ENCODE data around the gene ATP2A3.

The ATP2A3 gene

GRCh38 chr17:3943240-3943891 is 20.9 kb downstream of the ATP2A3 start:
- ATAC-seq: no peak
- no peak for TF ChIP-seq ARNTL (CRISPR knock-in tag; IDR thresholded peaks at IDR 0.05; ENCODE audit: borderline replicate concordance, low read depth)
- no peak for TF ChIP-seq SNAI2 (CRISPR knock-in tag; IDR thresholded peaks at IDR 0.05)
- no peak for TF ChIP-seq RARB (CRISPR knock-in tag; IDR thresholded peaks at IDR 0.05)
- no peak for TF ChIP-seq POU6F1 (CRISPR knock-in tag; IDR thresholded peaks at IDR 0.05; ENCODE audit: borderline replicate concordance, low read depth)
- no peak for TF ChIP-seq OSR1 (CRISPR knock-in tag; IDR thresholded peaks at IDR 0.05)
- no peak for TF ChIP-seq ZNF70 (CRISPR knock-in tag; IDR thresholded peaks at IDR 0.05)
- no peak for TF ChIP-seq ISL1 (CRISPR knock-in tag; IDR thresholded peaks at IDR 0.05)
- TF ChIP-seq TOX (CRISPR knock-in tag; IDR thresholded peaks at IDR 0.05; ENCODE audit: borderline replicate concordance): no peak
- TF ChIP-seq, protein P1, sequence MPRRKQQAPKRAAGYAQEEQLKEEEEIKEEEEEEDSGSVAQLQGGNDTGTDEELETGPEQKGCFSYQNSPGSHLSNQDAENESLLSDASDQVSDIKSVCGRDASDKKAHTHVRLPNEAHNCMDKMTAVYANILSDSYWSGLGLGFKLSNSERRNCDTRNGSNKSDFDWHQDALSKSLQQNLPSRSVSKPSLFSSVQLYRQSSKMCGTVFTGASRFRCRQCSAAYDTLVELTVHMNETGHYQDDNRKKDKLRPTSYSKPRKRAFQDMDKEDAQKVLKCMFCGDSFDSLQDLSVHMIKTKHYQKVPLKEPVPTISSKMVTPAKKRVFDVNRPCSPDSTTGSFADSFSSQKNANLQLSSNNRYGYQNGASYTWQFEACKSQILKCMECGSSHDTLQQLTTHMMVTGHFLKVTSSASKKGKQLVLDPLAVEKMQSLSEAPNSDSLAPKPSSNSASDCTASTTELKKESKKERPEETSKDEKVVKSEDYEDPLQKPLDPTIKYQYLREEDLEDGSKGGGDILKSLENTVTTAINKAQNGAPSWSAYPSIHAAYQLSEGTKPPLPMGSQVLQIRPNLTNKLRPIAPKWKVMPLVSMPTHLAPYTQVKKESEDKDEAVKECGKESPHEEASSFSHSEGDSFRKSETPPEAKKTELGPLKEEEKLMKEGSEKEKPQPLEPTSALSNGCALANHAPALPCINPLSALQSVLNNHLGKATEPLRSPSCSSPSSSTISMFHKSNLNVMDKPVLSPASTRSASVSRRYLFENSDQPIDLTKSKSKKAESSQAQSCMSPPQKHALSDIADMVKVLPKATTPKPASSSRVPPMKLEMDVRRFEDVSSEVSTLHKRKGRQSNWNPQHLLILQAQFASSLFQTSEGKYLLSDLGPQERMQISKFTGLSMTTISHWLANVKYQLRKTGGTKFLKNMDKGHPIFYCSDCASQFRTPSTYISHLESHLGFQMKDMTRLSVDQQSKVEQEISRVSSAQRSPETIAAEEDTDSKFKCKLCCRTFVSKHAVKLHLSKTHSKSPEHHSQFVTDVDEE (CRISPR knock-in tag; IDR thresholded peaks at IDR 0.05): no peak
- TF ChIP-seq BACH2 (CRISPR knock-in tag; IDR thresholded peaks at IDR 0.05; ENCODE audit: borderline replicate concordance): no peak
- no peak for TF ChIP-seq ZNF565 (CRISPR knock-in tag; conservative IDR thresholded peaks at IDR 0.05; ENCODE audit: low read depth)
- TF ChIP-seq ZC3H10 (CRISPR knock-in tag; IDR thresholded peaks at IDR 0.05): no peak
- TF ChIP-seq ZNF8 (CRISPR knock-in tag; IDR thresholded peaks at IDR 0.05): no peak
- TF ChIP-seq ZFP30 (CRISPR knock-in tag; IDR thresholded peaks at IDR 0.05): no peak
- TF ChIP-seq CSDC2 (CRISPR knock-in tag; IDR thresholded peaks at IDR 0.05): no peak
- TF ChIP-seq, protein P2, sequence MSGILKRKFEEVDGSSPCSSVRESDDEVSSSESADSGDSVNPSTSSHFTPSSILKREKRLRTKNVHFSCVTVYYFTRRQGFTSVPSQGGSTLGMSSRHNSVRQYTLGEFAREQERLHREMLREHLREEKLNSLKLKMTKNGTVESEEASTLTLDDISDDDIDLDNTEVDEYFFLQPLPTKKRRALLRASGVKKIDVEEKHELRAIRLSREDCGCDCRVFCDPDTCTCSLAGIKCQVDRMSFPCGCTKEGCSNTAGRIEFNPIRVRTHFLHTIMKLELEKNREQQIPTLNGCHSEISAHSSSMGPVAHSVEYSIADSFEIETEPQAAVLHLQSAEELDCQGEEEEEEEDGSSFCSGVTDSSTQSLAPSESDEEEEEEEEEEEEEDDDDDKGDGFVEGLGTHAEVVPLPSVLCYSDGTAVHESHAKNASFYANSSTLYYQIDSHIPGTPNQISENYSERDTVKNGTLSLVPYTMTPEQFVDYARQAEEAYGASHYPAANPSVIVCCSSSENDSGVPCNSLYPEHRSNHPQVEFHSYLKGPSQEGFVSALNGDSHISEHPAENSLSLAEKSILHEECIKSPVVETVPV (CRISPR knock-in tag; IDR thresholded peaks at IDR 0.05): no peak

- ATAC-seq: no peak
- TF ChIP-seq BACH2 (CRISPR knock-in tag; IDR thresholded peaks at IDR 0.05; ENCODE audit: borderline replicate concordance): no peak
- TF ChIP-seq, protein P2 (CRISPR knock-in tag; IDR thresholded peaks at IDR 0.05): no peak
- no peak for TF ChIP-seq CREB5 (CRISPR knock-in tag; IDR thresholded peaks at IDR 0.05; ENCODE audit: low read depth)
- TF ChIP-seq POU6F1 (CRISPR knock-in tag; IDR thresholded peaks at IDR 0.05; ENCODE audit: borderline replicate concordance, low read depth): no peak
- TF ChIP-seq ISL1 (CRISPR knock-in tag; IDR thresholded peaks at IDR 0.05): no peak
- TF ChIP-seq ZFP3 (CRISPR knock-in tag; IDR thresholded peaks at IDR 0.05): no peak
- no peak for TF ChIP-seq TCF4 (CRISPR knock-in tag; IDR thresholded peaks at IDR 0.05; ENCODE audit: borderline replicate concordance)
- TF ChIP-seq ZFP30 (CRISPR knock-in tag; IDR thresholded peaks at IDR 0.05): no peak
- no peak for TF ChIP-seq CSDC2 (CRISPR knock-in tag; IDR thresholded peaks at IDR 0.05)
- TF ChIP-seq, protein P3, sequence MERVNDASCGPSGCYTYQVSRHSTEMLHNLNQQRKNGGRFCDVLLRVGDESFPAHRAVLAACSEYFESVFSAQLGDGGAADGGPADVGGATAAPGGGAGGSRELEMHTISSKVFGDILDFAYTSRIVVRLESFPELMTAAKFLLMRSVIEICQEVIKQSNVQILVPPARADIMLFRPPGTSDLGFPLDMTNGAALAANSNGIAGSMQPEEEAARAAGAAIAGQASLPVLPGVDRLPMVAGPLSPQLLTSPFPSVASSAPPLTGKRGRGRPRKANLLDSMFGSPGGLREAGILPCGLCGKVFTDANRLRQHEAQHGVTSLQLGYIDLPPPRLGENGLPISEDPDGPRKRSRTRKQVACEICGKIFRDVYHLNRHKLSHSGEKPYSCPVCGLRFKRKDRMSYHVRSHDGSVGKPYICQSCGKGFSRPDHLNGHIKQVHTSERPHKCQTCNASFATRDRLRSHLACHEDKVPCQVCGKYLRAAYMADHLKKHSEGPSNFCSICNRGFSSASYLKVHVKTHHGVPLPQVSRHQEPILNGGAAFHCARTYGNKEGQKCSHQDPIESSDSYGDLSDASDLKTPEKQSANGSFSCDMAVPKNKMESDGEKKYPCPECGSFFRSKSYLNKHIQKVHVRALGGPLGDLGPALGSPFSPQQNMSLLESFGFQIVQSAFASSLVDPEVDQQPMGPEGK (CRISPR knock-in tag; IDR thresholded peaks at IDR 0.05; ENCODE audit: borderline replicate concordance): no peak
- no peak for TF ChIP-seq OSR1 (CRISPR knock-in tag; IDR thresholded peaks at IDR 0.05)
- no peak for TF ChIP-seq ESRRG (CRISPR knock-in tag; IDR thresholded peaks at IDR 0.05)
- no peak for TF ChIP-seq RARB (CRISPR knock-in tag; IDR thresholded peaks at IDR 0.05)
Observed at GRCh38 chr17:3940965-3941698, 23.1 kb downstream of the ATP2A3 start.

All from SK-N-SH treated with all-trans-retinoic acid at 6 μM for 48 hours (cell line).